BLaER1 (cell line): ENCODE results near the gene TRAF2.

ENCODE experiments used
- H3K27ac ChIP-seq: shearing (Covaris generic); formaldehyde crosslinking; 2 replicates; pipeline ENCODE4 v1.8.1; 2022
- H3K27me3 ChIP-seq: shearing (Covaris generic); formaldehyde crosslinking; 2 replicates; pipeline ENCODE4 v1.8.1; 2022
- H3K36me3 ChIP-seq: shearing (Covaris generic); formaldehyde crosslinking; 2 replicates; pipeline ENCODE4 v1.8.1; 2022
- H3K4me1 ChIP-seq: shearing (Covaris generic); formaldehyde crosslinking; 2 replicates; pipeline ENCODE4 v1.8.1; 2022
- H3K4me2 ChIP-seq: shearing (Covaris generic); formaldehyde crosslinking; 2 replicates; pipeline ENCODE4 v1.8.1; 2022
- H3K4me3 ChIP-seq: shearing (Covaris generic); formaldehyde crosslinking; 2 replicates; pipeline ENCODE4 v1.8.1; 2022
- H3K9ac ChIP-seq: shearing (Covaris generic); formaldehyde crosslinking; 2 replicates; pipeline ENCODE4 v1.8.1; 2022
- H3K9me3 ChIP-seq: shearing (Covaris generic); formaldehyde crosslinking; 2 replicates; pipeline ENCODE4 v1.8.1; 2022
- H4K20me1 ChIP-seq: shearing (Covaris generic); formaldehyde crosslinking; 2 replicates; pipeline ENCODE4 v1.8.1; 2022
- Cebpa-rat ChIP-seq: shearing (Covaris generic); IDR thresholded peaks from 2 replicates; pipeline ENCODE4 v1.8.1; 2022

TRAF2 gene

GRCh38 chr9:136955202-136955942, 69.1 kb downstream of the TRAF2 start:
- TF ChIP-seq Cebpa-rat, result no peak
- Histone ChIP-seq H4K20me1 (no peaks in the 10 kb centered on the region), H3K27ac (no peak overlapping the region)

GRCh38 chr9:136955943-136956335, 69.6 kb downstream of the TRAF2 start:
- Histone ChIP-seq H3K27me3 (no peaks in the 10 kb centered on the region), H3K4me3 (no peak overlapping the region), H3K36me3 (no peaks in the 10 kb centered on the region), H3K9me3 (no peaks in the 10 kb centered on the region), H3K27ac (no peak overlapping the region), H3K4me1 (peaks cover 14% of the 10 kb centered on the region), H3K4me2 (no peak overlapping the region), H3K9ac (no peak overlapping the region), H4K20me1 (no peaks in the 10 kb centered on the region)
- TF ChIP-seq Cebpa-rat, result no peak

More at GRCh38 chr9:136955202-136955942, 69.1 kb downstream of the TRAF2 start:
- Histone ChIP-seq H3K4me3 (no peak overlapping the region), H3K36me3 (no peaks in the 10 kb centered on the region), H3K4me2 (no peak overlapping the region), H3K27me3 (no peaks in the 10 kb centered on the region), H3K9me3 (no peaks in the 10 kb centered on the region), H3K9ac (no peak overlapping the region), H3K4me1 (peaks cover 16% of the 10 kb centered on the region)

GRCh38 chr9:136956604-136957003, 70.3 kb downstream of the TRAF2 start:
- Histone ChIP-seq H3K9ac (no peak overlapping the region), H3K9me3 (no peaks in the 10 kb centered on the region), H3K36me3 (no peaks in the 10 kb centered on the region), H3K27ac (no peak overlapping the region), H3K27me3 (no peaks in the 10 kb centered on the region), H3K4me1 (peaks cover 14% of the 10 kb centered on the region), H4K20me1 (no peaks in the 10 kb centered on the region), H3K4me3 (no peak overlapping the region), H3K4me2 (no peak overlapping the region)
- TF ChIP-seq Cebpa-rat, result no peak

GRCh38 chr9:136957461-136957860, 71.1 kb downstream of the TRAF2 start:
- peaks cover 14% of the 10 kb centered on the region for H3K4me1 ChIP-seq
- no peaks in the 10 kb centered on the region for H4K20me1 ChIP-seq
- no peak overlapping the region for H3K4me3 ChIP-seq
- no peak overlapping the region for H3K4me2 ChIP-seq
- no peaks in the 10 kb centered on the region for H3K27me3 ChIP-seq
- H3K9ac ChIP-seq, result no peak overlapping the region
- no peaks in the 10 kb centered on the region for H3K9me3 ChIP-seq
- H3K27ac ChIP-seq, result no peak overlapping the region
- TF ChIP-seq Cebpa-rat, result no peak
- H3K36me3 ChIP-seq, result no peaks in the 10 kb centered on the region

- no peak overlapping the region for H3K4me3 ChIP-seq
- no peaks in the 10 kb centered on the region for H3K36me3 ChIP-seq
- TF ChIP-seq Cebpa-rat, result no peak
- H3K9me3 ChIP-seq, result no peaks in the 10 kb centered on the region
- H3K4me1 ChIP-seq, result peaks cover 14% of the 10 kb centered on the region
- H3K27me3 ChIP-seq, result no peaks in the 10 kb centered on the region
- no peak overlapping the region for H3K27ac ChIP-seq
- no peaks in the 10 kb centered on the region for H4K20me1 ChIP-seq
- H3K9ac ChIP-seq, result no peak overlapping the region
- no peak overlapping the region for H3K4me2 ChIP-seq
These were observed 71.6 kb downstream of the TRAF2 start for GRCh38 chr9:136957901-136958300.

GRCh38 chr9:136958473-136958872, 72.2 kb downstream of the TRAF2 start:
- Histone ChIP-seq H3K9ac (no peak overlapping the region), H3K4me3 (no peak overlapping the region), H4K20me1 (no peaks in the 10 kb centered on the region), H3K9me3 (no peaks in the 10 kb centered on the region), H3K27me3 (no peaks in the 10 kb centered on the region), H3K27ac (no peak overlapping the region), H3K4me2 (no peak overlapping the region), H3K36me3 (no peaks in the 10 kb centered on the region), H3K4me1 (peaks cover 14% of the 10 kb centered on the region)
- TF ChIP-seq Cebpa-rat, result no peak

GRCh38 chr9:136958898-136959850, 72.9 kb downstream of the TRAF2 start:
- H3K9me3 ChIP-seq, result no peaks in the 10 kb centered on the region
- no peaks in the 10 kb centered on the region for H3K36me3 ChIP-seq
- H3K27ac ChIP-seq, result no peak overlapping the region
- no peaks in the 10 kb centered on the region for H3K27me3 ChIP-seq
- H3K4me2 ChIP-seq, result peak overlapping the region; percentile 43; the same call in 1 of the 2 replicates
- no peaks in the 10 kb centered on the region for H4K20me1 ChIP-seq
- no peak for TF ChIP-seq Cebpa-rat
- H3K4me3 ChIP-seq, result no peak overlapping the region
- H3K9ac ChIP-seq, result 0 out of 2 replicates have a peak overlapping the region, but pooled peaks have one; percentile 10
- peaks cover 14% of the 10 kb centered on the region for H3K4me1 ChIP-seq

GRCh38 chr9:136960212-136960937, 74.1 kb downstream of the TRAF2 start:
- peak overlapping the region; percentile 43 for H3K4me2 ChIP-seq
- H3K9ac ChIP-seq, result 0 out of 2 replicates have a peak overlapping the region, but pooled peaks have one; percentile 10
- TF ChIP-seq Cebpa-rat, result no peak
- H3K27me3 ChIP-seq, result no peaks in the 10 kb centered on the region
- no peaks in the 10 kb centered on the region for H4K20me1 ChIP-seq
- H3K36me3 ChIP-seq, result no peaks in the 10 kb centered on the region
- H3K4me3 ChIP-seq, result no peak overlapping the region
- peaks cover 15% of the 10 kb centered on the region for H3K4me1 ChIP-seq
- no peak overlapping the region for H3K27ac ChIP-seq
- H3K9me3 ChIP-seq, result no peaks in the 10 kb centered on the region

GRCh38 chr9:136960938-136961275, 74.6 kb downstream of the TRAF2 start:
- no peak overlapping the region for H3K27ac ChIP-seq
- H3K9me3 ChIP-seq, result no peaks in the 10 kb centered on the region
- H3K4me3 ChIP-seq, result no peak overlapping the region
- no peaks in the 10 kb centered on the region for H3K36me3 ChIP-seq
- no peaks in the 10 kb centered on the region for H3K27me3 ChIP-seq
- H3K4me2 ChIP-seq, result no peak overlapping the region
- H3K4me1 ChIP-seq, result peaks cover 20% of the 10 kb centered on the region
- H3K9ac ChIP-seq, result no peak overlapping the region
- no peak for TF ChIP-seq Cebpa-rat
- no peaks in the 10 kb centered on the region for H4K20me1 ChIP-seq
